Effector memory CD4-positive, alpha-beta T cell (primary cell): ENCODE results near the gene NOC4L.

Source experiments
- DNase-seq, 3 donors: peaks; one replicate each; pipeline ENCODE4 v3.0.0-alpha.2; 2020
- H3K27ac ChIP-seq: 2 replicates; pipeline ENCODE4 v1.7.0; 2013; ENCODE audit warnings: mild to moderate bottlenecking, low read length, moderate library complexity; ENCODE audit not compliant: insufficient read depth, poor library complexity, severe bottlenecking
- H3K27me3 ChIP-seq: replicated peaks from 2 replicates; pipeline ENCODE4 v1.7.0; 2013; ENCODE audit warnings: mild to moderate bottlenecking, low read length; ENCODE audit not compliant: insufficient read depth, control insufficient read depth, poor library complexity, severe bottlenecking
- H3K36me3 ChIP-seq: 2 replicates; pipeline ENCODE4 v1.7.0; 2013; ENCODE audit warnings: mild to moderate bottlenecking, low read length, moderate library complexity; ENCODE audit not compliant: control insufficient read depth, insufficient read depth
- H3K4me1 ChIP-seq: 2 replicates; pipeline ENCODE4 v1.7.0; 2013; ENCODE audit warnings: low read length, mild to moderate bottlenecking; ENCODE audit not compliant: control insufficient read depth, insufficient read depth, poor library complexity, severe bottlenecking
- H3K4me3 ChIP-seq: 2 replicates; pipeline ENCODE4 v1.7.0; 2013; ENCODE audit warnings: low read length, low read depth, mild to moderate bottlenecking; ENCODE audit not compliant: insufficient read depth, poor library complexity, severe bottlenecking
- H3K9me3 ChIP-seq: 2 replicates; pipeline ENCODE4 v1.7.0; 2013; ENCODE audit warnings: mild to moderate bottlenecking, low read length, moderate library complexity; ENCODE audit not compliant: control insufficient read depth

The NOC4L gene

DNA sequence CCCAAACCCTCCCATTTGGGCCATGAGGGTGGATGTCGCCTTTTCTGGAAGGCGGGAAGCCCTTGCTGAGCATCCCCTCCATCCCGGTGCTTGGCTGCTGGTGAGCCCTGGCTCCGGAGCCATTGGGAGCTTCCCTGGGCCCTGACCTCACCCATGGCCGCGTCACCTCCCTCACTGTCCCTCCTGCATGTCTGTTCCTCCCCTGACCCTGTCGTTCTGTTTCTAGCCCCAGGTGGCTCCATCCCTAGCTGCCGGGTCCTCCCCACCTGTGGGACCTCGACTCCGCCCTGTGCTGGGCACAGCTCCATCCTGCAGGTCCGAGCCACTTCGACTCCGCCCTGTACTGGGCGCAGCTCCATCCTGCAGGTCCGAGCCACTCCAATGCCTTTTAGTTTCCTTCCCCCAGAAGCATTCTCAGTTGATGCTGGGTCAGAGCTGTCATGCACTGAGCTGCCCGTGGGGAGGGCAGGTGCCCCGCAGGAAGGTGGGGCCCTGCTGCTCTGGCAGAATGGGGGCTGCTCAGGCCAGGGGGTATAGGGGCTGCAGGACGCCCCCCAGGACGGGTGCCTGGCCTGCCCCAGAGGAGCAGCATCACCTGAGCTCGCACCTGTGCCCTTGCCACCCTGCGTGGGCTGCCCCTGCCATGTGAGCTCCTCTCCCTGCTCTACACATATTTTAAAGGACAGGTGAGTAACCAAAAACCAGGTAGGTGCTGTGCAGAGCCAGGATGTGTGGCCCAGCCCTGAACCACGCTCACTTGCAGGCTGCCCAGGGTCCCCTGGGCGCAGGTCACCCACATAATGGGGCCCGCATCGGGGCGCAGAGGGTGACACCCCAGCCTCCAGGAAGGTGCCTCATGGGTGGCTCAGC lies 19.0 kb downstream of the NOC4L start:
- Histone ChIP-seq H3K4me3 (peak overlapping the region; percentile 25), H3K27me3 (no peaks in the 10 kb centered on the region), H3K9me3 (no peaks in the 10 kb centered on the region), H3K27ac (no peak overlapping the region), H3K36me3 (no peaks in the 10 kb centered on the region), H3K4me1 (peaks cover 25% of the 10 kb centered on the region)
- no peak for DNase-seq

- Histone ChIP-seq H3K36me3 (no peaks in the 10 kb centered on the region), H3K4me3 (no peak overlapping the region), H3K9me3 (no peaks in the 10 kb centered on the region), H3K27ac (no peak overlapping the region), H3K27me3 (no peaks in the 10 kb centered on the region), H3K4me1 (peaks cover 29% of the 10 kb centered on the region)
- no peak for DNase-seq
These were observed 19.6 kb downstream of the NOC4L start for GRCh38 chr12:132163911-132164288.

GRCh38 chr12:132164426-132164825 lies 20.2 kb downstream of the NOC4L start:
- peaks cover 29% of the 10 kb centered on the region for H3K4me1 ChIP-seq
- H3K27me3 ChIP-seq, result no peaks in the 10 kb centered on the region
- H3K27ac ChIP-seq, result no peak overlapping the region
- H3K9me3 ChIP-seq, result no peaks in the 10 kb centered on the region
- no peak overlapping the region for H3K4me3 ChIP-seq
- DNase-seq, result no peak
- H3K36me3 ChIP-seq, result no peaks in the 10 kb centered on the region

DNA sequence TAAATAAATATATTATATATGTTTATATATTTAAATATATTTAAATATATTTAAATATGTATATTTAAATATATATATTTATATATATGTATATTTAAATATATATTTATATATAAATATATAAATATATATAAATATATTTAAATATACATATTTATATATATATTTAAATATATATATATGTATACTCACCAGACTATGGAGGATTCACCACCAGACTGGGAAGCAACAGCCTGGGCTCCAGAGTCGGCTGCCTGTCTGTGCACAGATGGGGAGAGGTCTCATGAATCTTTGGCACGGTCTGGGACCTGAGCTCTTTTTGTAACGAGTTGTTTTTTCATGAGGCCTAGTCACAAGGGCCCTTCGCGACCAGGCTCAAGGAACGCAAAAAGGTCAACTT lies 21.3 kb downstream of the NOC4L start:
- Histone ChIP-seq H3K27ac (no peak overlapping the region), H3K27me3 (no peaks in the 10 kb centered on the region), H3K9me3 (no peaks in the 10 kb centered on the region), H3K4me3 (no peak overlapping the region), H3K36me3 (no peaks in the 10 kb centered on the region), H3K4me1 (peaks cover 29% of the 10 kb centered on the region)
- no peak for DNase-seq

DNA sequence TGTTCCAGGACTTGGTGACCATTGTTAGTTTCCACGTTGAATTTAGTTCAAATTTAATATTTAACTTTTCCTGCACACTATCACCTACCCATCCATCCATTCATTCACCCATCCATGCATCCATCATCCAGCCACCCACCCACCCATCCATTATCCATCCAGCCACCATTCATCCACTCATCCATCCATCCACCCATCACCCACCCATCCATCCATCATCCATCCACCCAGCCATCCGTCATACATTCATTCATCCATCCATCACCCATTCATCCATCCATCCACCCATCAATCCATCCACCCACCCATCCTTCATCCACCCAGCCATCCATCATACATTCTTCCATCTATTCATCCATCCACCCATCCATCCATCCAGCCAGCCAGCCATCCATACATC lies 21.8 kb downstream of the NOC4L start:
- Histone ChIP-seq H3K4me1 (peaks cover 29% of the 10 kb centered on the region), H3K36me3 (no peaks in the 10 kb centered on the region), H3K27me3 (no peaks in the 10 kb centered on the region), H3K4me3 (no peak overlapping the region), H3K9me3 (no peaks in the 10 kb centered on the region), H3K27ac (no peak overlapping the region)
- DNase-seq, result no peak

GRCh38 chr12:132166801-132167591 lies 22.7 kb downstream of the NOC4L start:
- Histone ChIP-seq H3K27ac (no peak overlapping the region), H3K4me3 (no peak overlapping the region), H3K27me3 (no peaks in the 10 kb centered on the region), H3K4me1 (peaks cover 29% of the 10 kb centered on the region), H3K36me3 (no peaks in the 10 kb centered on the region), H3K9me3 (no peaks in the 10 kb centered on the region)
- no peak for DNase-seq

DNA sequence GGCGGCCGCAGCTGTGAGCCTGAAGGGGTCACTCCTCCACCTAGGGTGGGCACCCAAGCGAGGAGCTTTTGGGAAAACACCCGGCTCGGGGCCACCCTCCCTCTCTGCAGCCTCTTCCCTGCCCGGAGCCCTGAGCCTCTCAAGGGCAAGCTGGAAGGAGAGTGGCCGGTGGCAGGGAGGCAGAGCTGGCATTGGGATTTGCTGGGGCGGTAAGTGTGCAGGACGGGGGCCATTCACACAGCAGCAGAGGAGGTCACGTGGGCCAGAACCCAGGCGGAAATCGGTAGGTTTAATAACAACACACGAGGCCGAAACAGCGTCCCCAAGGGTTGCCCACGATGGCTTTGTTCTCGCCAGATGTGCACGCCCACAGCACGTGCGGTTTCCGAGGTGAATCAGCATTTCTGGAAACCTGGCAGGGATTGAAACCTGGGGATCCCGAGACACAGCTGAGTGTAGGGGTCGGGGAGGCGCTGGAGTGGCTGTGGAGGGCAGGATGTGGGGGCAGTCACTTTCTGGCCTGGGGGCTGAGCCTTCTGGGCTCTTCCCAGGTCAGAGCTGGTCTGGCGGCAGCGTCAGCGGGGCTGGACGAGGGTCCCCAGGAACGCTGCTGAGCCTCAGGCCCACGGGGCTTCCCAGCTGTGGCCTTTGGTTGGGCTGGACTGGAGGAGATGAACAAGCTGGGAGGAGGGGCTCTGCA lies 23.5 kb downstream of the NOC4L start:
- no peaks in the 10 kb centered on the region for H3K9me3 ChIP-seq
- H3K27me3 ChIP-seq, result no peaks in the 10 kb centered on the region
- DNase-seq, result no peak
- no peaks in the 10 kb centered on the region for H3K36me3 ChIP-seq
- H3K27ac ChIP-seq, result no peak overlapping the region
- peaks cover 24% of the 10 kb centered on the region for H3K4me1 ChIP-seq
- H3K4me3 ChIP-seq, result no peak overlapping the region

GRCh38 chr12:132168311-132169031 lies 24.2 kb downstream of the NOC4L start:
- H3K4me1 ChIP-seq, result peaks cover 23% of the 10 kb centered on the region
- no peaks in the 10 kb centered on the region for H3K27me3 ChIP-seq
- no peak for DNase-seq
- H3K9me3 ChIP-seq, result no peaks in the 10 kb centered on the region
- no peaks in the 10 kb centered on the region for H3K36me3 ChIP-seq
- no peak overlapping the region for H3K27ac ChIP-seq
- H3K4me3 ChIP-seq, result no peak overlapping the region

DNA sequence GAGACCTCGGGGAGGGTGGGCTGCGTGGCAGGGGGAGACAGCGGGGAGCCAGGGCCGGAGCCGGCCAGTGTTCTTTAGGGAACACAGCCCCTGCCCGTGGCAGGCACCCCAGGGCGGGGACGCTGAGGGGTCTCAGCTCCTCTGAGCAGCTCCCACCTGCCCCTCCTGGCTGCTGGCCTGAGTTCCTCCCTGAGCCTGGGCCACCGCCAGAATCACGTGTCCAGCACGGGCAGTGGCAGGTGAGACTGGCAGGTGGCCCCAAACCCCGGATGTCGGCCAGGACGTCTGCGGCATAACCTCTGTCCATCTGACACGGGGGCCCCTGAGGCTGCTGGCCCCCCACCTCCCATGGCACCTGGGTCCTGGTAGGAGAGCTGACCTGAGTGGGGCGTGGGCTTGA lies 25.1 kb downstream of the NOC4L start:
- H3K4me3 ChIP-seq, result no peak overlapping the region
- H3K27ac ChIP-seq, result no peak overlapping the region
- peaks cover 26% of the 10 kb centered on the region for H3K4me1 ChIP-seq
- DNase-seq, result no peak
- peaks cover 3% of the 10 kb centered on the region for H3K27me3 ChIP-seq
- H3K36me3 ChIP-seq, result no peaks in the 10 kb centered on the region
- no peaks in the 10 kb centered on the region for H3K9me3 ChIP-seq
